CMK (cell line): ENCODE data around the gene FBXW5.

Experiments used
- DNase-seq: peaks from one replicate; pipeline ENCODE4 v3.0.0-alpha.2; 2010; ENCODE audit warnings: low read depth

The FBXW5 gene

DNA sequence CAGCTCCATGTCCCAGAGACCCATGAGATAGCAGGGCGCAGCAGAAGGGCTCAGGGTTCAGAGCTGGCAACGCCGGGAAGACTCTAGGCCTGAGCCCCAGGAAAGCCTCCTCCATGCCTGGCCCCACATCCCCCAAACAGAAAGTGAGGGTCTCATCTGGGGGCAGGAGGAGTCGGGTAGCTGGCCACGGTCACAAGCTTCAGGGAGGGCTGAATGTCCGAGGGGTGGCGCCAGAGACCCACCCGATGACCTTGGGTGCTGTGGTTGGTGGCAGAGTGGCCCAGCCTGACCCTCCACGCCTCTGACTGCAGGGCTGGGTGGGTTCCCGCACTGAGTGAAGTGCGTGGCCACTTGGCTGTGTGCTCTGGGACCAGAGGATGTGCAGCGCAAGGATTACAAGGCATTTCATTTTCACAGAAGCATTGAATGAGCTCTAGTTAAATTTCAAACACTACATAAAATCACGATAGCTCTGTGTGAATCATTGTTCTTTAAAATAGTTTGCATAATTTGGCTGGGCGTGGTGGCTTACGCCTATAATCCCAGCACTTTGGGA, 3.5 kb upstream of the FBXW5 start:
- no peak for DNase-seq

DNA sequence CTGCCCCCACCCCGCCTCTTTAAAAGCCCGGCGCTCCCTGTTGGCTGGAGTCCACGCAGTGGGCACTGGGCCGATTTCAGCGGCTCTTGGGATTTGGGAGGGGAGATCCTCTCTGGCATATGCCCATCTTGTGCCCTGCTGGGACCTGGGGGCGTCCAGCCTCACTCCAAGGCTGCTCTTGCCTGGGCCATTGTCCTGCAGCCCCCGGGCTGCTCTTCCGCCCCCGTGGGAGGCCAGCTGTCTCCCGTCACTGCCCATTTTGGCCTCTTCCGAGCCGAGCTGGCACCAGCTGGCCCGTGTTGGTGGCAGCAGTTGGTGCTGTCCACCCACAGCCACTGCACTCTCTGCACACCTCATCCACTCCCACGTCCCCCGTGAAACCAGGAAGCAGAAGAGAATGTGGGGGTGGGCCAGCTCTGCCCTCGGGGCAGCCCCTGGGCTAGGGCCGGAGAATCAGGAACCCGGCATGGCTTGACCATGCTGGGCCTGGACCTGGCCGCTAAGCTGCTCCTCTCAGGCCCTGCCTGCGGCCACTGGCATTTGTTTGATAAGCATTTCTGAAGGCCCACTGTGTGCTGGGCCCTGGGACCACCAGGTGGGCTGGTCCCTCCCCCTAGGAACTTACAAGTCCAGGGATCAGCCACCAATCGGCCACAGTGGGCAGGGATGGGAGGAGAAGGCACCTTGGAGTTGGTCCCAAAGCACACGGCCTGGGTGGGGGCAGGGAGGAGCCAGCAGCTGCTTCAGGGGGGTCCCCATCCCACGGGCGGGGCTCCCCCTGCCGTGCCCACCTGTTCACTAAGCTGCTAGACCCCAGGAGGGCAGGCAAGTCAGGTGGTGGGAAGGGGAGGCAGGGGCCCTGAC, 2.7 kb upstream of the FBXW5 start:
- DNase-seq = no peak

DNA sequence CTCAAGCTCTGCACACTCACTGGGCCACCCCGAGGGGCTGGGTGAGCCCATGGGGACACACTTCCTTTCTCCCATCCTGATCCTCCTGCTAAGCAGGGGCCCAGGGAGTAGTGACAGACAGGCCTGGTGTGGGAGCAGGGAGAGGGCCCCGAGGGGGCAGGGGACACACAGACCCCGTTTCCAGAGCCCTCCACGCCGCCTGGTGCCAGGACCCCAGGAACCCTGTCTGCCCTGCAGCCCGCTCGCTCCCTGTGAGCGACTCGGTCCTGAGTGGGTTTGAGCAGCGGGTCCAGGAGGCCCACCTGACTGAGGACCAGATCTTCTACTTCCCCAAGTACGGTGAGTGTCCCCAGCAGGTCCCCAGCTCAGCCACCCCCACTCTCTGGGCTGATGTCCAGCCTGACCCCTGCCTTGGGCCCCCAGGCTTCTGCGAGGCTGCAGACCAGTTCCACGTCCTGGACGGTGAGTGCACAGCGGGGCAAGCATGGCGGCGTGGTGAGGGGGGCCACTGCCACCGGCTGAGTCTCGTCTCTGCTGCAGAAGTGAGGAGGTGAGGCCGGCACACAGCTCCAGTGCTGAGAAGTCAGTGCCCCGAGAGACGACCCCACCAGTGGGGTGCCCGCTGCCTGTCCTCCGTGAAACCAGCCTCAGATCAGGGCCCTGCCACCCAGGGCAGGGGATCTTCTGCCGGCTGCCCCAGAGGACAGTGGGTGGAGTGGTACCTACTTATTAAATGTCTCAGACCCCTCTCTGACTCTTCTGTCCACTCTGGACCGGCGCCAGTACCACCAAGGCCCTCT, 1.9 kb upstream of the FBXW5 start:
- DNase-seq = no peak

DNA sequence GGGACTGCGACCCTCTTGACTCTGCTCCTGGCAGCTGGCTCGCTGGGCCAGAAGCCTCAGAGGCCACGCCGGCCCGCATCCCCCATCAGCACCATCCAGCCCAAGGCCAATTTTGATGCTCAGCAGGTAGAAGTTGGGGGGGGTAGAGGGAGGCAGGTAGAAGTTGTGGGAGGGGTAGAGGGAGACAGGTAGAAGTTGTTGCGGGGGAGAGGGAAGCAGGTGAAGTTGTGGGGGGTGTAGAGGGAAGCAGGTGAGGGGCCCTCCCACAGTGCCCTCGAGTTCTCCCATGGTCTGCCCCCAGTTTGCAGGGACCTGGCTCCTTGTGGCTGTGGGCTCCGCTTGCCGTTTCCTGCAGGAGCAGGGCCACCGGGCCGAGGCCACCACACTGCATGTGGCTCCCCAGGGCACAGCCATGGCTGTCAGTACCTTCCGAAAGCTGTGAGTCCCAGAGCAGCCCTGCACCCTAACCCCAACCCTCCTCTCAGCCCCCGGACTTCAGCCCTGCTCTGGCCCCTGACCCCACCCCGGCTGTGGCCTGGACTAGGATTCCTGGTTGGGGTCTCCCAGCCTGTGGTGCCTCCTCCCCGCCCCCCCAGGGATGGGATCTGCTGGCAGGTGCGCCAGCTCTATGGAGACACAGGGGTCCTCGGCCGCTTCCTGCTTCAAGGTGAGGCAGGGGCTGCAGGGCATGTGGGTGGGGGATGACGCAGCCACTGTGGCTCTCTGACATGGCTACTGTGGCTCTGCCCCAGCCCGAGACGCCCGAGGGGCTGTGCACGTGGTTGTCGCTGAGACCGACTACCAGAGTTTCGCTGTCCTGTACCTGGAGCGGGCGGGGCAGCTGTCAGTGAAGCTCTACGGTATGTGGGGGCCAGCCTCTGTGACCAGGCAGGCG, 1.0 kb upstream of the FBXW5 start:
- DNase-seq = no peak

DNA sequence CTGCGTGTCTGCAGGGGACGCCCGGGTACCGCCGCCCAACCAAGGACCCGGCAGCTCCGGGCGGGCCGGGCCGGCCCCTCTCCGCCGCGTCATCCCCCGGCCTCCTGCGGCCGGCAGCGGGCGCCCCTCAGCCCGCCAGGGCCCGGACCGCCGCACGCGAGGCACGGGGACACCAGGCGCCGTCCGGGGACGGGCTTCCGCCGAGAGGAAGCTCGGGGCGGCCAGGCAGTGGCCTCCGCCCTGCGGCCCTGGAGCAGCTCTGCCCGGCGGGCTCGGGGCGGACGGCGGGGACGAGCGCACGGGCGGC, 373 bp downstream of the FBXW5 start:
- DNase-seq = no peak

DNA sequence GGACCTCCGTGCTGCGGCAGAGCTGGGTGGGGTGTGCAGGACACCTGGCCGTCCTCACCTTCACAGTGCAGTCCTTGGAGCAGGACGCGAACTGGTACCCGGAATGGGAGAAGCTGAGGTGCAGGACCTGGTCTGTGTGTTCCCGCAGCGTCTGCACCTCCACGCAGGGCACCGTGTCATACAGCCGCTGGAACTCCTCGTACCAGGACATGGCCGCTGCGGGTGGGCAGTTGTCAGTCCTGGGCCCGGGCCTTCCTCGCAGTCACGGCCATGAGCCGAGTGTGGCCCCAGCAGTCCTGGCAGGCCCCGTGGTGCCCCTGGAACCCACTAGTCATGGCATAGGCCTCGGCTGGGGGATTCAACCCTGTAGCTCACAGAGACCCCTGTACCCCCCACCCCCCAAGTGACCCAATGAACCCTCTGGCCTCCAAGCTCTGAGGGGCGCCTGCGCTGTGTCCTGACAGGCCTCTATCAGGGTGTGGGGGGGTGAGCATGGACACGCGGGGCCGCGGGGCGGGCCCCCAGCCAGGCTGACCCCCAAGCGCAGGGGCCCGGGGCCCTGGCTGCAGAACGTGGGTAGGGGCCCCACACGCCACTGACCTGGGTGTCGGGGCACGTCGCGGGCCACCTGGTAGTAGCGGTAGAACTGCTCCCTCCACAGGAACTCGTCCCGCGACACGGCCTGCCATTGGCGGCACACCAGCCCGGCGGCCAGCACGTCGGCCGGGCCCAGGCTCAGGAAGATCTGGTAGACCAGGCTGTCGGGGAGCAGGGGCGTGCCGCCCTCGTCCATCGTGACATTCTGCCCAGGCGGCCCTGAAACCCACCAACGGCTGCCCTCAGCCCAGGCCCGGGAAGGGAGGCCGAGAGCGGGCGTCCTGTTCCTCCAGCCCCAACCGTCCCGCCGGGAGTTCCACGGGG, 987 bp downstream of the FBXW5 start:
- DNase-seq = peak; percentile 9

DNA sequence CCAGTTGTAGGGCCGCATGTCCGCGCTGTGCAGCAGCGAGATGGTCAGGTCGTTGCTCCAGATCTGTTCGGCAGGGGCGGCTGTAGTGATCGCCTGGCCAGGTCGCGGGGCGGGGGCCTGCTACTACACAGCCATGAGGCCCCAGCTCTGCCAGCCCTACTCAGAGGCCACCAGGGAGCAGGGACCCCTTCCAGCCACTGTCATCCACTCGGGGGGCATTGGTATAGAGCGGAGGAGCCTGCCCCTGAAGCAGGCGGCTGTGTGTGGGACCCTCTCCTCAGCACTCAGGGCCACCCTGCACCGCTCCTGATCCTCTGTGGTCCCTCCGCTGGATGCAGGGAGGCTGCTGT, 1.7 kb downstream of the FBXW5 start:
- DNase-seq = no peak

DNA sequence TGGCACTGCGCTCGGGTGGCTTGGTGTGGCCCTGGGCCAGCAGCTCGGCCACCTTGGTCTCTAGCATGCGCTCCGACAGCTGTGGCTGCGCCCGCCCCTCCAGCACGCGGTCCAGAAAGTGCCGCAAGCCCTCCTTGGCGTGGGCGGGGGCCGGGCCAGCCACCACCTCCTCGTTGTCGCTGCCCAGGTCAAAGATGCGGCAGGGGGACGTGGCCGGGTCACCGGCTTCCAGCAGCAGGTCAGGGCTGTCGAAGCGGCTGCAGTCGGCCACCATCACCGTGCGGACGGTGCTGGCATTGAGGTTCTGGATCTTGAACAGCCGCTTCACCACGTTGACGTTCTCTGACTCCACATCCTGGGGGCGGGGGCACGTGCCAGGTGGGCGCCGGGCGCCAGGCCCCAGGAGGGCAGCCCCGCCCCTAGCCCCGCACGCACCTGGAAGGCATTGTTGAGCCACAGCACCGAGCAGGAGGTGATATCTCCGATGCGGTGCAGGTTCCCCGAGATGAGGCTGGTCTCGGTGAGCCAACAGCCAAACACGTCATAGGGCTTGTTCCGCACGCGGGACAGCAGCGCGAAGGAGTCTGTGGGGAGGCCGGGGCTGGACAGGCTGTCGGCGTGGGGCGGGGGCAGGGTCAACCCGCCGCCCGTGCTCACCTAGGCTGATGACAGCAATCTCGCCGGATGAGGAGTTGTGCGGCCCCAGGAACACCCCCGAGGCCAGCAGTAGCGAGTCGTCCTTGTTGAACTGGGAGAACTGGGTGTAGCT, 2.2 kb downstream of the FBXW5 start:
- DNase-seq = no peak

DNA sequence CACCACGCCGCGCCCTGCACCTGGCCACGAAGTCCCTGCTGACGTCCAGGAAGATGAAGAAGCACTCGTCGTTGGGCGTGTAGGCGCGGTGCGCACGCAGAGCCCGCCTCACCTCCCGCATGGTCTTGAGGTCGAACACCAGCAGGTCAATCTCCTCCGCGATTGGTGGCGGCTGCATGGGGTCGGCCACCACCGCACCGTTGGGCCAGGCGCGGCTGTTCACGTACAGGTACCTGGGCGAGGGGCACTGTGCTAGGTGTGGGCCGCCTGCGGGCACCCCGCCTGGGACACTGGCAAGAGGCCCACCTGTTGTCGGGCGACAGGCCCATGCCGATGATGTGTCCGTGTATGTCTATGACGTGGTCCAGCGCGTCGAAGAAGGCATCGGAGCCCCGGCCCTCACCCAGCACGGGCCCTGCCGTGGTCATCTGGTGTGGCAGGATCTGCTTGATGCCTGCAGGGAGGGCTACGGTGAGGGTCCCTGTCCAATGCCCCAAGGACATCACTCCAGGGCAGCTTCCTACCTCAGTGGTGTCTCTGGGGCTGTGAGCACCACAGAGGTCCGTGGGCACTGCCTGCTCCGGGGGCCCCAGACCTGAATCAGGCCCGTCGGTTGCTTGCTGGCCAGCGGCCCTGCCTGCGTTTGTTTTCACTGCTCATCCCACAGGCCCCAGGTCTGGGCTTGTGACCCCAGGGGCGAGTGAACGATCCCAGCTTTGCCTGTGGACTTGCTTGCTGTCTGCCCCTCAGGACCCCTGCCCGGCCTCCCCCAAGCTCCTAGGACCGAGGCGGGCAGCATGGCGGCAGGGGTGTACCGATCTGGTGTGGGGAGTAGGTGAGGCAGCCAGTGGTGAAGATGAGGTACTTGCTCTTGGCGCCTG, 3.1 kb downstream of the FBXW5 start:
- no peak for DNase-seq

DNA sequence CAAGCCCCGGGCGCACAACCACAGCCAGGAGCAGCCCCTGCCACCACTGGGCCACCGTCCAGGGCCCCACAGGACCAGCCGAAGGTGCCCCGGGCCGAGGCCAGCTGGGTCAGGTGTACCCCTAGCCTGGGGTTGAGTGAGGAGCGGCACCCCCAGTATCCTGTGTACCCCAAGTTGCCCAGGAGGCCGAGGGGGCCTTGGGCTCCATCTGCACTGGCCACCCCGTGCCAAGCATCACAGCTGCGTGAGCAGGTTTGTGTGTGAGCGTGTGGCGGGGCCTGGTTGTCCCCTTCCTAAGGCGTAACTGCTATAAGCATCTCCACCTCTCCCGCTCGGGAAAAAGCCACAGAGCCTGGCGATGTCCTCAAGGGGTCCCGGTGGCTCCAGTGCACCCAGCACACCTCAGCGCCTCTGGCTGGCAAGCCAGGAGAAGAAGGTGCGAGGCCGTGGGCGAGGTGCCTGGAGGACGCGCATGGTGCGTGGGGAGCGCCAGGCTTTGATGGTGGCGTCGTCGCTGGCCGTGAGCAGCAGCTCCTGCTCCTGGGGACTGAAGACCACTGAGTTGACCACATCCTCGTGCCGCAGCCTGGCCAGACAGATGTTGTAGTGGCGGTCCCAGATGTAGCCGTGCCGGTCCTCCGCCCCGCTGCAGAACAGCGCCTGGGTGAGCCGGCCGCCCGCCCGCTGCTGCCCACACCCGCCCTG, 3.9 kb downstream of the FBXW5 start:
- no peak for DNase-seq

DNA sequence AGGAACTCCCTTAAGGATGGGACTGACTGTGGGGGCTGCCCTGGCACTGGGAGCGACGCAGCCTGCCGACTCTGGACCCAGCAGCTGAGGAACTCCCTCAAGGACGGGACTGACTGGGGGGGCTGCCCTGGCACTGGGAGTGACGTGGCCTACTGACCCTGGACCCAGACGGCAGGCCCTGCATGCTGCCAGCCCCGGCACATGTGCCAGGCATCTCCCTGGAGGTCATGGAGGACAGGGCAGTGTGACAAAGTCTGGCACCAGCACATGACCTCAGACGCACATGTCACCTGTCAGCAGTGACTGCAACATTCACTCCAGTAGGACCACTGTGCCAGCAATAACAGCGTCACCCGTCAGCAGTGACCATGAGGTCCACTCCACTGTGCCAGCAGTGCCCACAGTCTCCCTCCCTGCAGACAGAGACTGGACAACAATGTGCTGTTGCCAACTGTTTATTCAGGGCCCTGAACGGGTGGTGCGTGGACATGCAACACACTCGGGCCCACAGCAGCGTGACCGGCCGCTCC, 4.5 kb downstream of the FBXW5 start:
- DNase-seq = no peak

DNA sequence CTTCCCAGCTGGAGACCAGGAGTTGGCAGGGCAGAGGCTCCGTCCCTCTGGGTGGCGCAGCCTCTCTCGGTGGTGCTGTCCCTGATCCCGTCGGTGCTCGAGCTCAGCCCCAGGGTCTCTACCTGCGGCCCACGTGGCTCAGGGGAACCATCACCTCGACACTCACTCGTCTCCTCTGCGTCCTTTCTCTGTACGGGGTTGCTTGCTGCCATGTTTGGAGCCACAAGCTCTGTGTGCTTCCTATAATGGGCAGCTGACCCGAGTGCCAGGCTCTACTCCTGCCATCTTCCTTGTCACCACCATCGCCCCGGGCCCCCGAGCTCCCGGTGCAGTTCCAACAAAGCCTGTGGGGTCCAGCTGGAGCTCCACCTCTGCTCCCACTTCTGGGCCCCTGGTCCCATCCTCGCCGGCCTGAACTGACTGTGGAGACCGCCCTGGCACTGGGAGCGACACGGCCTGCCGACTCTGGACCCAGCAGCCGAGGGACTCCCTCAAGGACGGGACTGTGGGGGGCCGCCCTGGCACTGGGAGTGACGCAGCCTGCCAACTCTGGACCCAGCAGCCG, 5.0 kb downstream of the FBXW5 start:
- DNase-seq = no peak

DNA sequence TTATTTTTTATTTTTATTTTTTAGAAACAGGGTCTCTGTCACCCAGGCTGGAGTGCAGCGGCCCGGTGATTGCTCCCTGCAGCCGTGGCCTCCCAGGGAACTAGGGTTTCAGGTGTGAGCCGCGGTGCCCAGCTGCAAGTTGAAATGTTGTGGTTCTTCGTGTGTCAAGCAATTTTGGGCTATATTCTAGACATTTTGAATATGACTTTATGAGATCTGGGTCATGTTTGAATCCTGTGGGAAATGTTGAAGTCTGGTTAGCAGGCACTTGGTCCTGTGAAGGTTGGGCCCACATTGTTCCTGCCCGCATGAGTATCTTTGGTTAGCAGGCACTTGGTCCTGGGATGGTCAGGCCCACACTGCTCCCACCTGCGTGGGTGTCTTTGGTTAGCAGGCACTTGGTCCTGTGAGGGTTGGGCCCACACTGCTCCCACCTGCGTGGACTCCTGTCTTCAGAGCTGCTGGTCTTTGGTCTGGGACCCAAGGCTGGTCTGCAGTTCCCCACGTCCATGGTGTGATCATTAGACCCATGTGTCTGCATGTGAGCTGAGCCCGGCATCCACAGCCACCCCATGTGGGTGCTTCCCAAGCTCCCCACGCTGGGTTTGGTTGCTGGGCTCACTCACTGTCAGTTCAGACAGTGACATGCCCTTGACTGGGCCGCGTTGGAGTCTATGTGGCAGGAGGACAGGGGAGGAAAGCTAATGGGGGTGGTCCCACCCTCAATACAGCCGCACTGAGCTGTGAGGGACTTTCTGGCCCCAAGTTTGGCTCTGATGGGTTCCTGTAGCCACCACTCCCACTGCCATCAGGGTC, 7.1 kb downstream of the FBXW5 start:
- no peak for DNase-seq

DNA sequence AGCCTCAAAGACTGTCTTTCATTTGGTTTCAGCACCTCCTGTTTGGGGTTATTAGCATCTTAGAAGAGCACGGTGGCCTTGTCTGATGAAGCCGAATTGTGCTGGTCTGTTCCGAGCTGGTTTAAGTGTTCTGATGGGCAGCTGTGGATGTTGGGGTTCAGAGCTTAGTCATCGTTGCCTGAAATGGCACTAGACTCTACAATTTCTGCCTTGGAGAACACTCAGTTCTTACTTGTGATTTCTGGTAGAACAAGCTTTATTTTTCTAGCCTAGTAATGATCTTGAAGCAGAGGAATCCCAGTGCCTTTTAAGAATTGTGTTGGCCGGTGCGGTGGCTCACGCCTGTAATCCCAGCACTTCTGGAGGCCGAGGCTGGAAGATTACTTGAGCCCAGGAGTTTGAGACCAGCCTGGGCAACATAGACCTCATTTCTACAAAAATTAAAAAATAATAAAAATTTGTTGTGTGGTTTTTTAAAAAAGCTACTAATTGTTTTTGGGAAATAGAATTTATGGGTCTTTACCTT, 7.8 kb downstream of the FBXW5 start:
- no peak for DNase-seq

DNA sequence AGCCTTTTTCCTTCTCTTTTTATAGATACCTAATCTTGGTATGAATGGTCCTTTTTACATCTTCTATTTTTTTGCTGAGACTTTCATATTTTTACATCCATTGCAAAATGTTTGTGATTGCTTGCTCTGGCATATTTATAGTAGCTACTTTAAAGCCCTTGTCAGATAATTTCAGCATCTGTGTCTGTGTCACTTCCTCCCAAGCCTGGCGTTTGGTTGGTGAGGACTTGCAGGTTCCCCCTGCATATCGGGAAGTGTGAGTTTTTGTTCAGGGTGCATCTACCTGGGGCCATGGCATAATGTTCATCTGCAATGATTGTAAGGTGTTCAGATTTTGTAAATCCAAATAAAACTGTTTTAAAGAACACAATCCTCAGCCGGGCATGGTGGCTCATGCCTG, 8.9 kb downstream of the FBXW5 start:
- DNase-seq = no peak

DNA sequence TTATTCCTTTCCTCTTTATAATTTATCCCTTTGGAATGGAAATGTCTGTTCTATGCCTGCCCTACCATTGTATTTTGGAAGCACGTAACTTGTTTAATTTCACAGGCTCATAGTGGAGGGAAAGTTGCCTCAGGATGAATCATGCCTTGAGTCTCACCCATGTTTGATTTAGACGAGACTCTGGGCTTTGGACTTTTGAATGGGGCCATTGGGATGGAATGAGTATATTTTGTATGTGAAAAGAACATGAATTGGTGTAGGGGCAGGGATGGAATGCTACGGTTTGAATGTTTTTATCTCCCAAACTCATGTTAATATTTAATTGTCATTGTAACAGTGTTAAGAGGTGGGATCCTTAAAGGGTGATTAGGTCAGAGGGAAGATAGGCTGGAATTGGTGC, 10.3 kb downstream of the FBXW5 start:
- no peak for DNase-seq

DNA sequence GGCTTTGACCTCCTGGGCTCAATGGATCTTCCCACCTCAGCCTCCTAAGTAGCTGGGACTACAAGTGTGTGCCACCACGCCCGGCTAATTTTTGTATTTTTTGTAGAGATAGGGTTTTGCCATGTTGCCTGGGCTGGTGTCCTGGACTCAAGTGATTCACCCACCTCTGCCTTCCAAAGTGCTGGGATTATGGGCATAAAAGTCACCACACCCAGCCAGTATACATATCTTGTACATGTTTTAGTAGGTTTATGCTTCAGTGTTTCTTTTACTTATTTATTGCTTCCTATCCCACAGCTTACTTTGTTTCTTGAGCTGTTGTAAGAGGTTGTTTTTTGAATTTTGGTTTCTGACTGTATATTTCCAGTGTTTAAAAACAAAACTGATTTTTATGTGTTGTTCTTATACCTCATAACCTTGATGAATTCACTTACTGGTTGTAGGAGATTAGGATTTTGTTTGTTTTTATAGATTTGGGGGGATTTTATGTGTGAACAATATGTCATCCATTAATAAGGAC, 12.9 kb downstream of the FBXW5 start:
- DNase-seq = no peak
